Stomach smooth muscle (tissue), 2 donors: ENCODE results near the gene C5orf47.
"Not testable (repeated sequence)": the region's sequence is repeated elsewhere in the genome, so short reads cannot be mapped to it uniquely, and the experiment has no call there.

Experiments used
- H3K27ac ChIP-seq: one replicate; pipeline ENCODE4 v1.7.0; 2013; ENCODE audit warnings: mild to moderate bottlenecking, low read length, inconsistent platforms
- H3K27me3 ChIP-seq, 2 donors: one replicate each; pipeline ENCODE4 v1.7.0; 2013; ENCODE audit warnings: low read length in 2 of 2; ENCODE audit not compliant: insufficient read depth in 2 of 2, control insufficient read depth in 1 of 2
- H3K36me3 ChIP-seq, 2 donors: one replicate each; pipeline ENCODE4 v1.7.0; 2013; ENCODE audit warnings: low read length in 2 of 2; ENCODE audit not compliant: control insufficient read depth in 2 of 2, insufficient read depth in 2 of 2
- H3K4me1 ChIP-seq: one replicate; pipeline ENCODE4 v1.7.0; 2013; ENCODE audit warnings: low read length; ENCODE audit not compliant: control insufficient read depth, insufficient read depth
- H3K4me3 ChIP-seq, 2 donors: one replicate each; pipeline ENCODE4 v1.7.0; 2013; ENCODE audit warnings: low read length in 2 of 2
- H3K9ac ChIP-seq, 2 donors: one replicate each; pipeline ENCODE4 v1.7.0; 2013; ENCODE audit warnings: low read length in 2 of 2, mild to moderate bottlenecking in 1 of 2
- H3K9me3 ChIP-seq, 2 donors: one replicate each; pipeline ENCODE4 v1.7.0; 2013; ENCODE audit warnings: low read length in 2 of 2; ENCODE audit not compliant: control insufficient read depth in 2 of 2
- donor health status: healthy.
- donor health status: Pancreatic carcinoma.

The C5orf47 gene

DNA sequence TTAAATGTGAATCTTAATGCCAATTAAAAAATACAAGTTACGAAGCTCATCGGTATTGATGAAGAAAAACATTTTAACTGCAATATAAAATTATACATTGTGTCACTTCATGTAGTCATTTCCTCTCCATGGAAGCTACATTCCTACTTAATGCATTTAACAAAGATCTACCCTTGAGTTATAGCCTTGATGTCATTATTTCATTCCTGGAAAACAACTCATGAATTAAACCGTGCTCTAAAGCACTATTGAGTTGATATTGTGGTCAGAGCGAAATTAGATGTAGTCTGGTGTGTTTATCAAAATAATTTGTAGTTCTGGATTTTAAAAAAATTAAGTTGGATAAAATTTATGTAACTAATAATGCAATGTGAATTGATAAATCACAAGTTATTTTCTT lies 11.1 kb downstream of the C5orf47 start:
- H3K4me3 ChIP-seq, result no peak overlapping the region
- no peak overlapping the region for H3K27ac ChIP-seq
- no peaks in the 10 kb centered on the region for H3K9me3 ChIP-seq
- H3K4me1 ChIP-seq, result no peaks in the 10 kb centered on the region
- no peak overlapping the region for H3K9ac ChIP-seq
- no peaks in the 10 kb centered on the region for H3K27me3 ChIP-seq
- H3K36me3 ChIP-seq, result no peaks in the 10 kb centered on the region

GRCh38 chr5:174003795-174004194 lies 14.8 kb downstream of the C5orf47 start:
- Histone ChIP-seq H3K27me3 (no peaks in the 10 kb centered on the region), H3K4me3 (no peak overlapping the region), H3K9me3 (no peaks in the 10 kb centered on the region), H3K4me1 (no peaks in the 10 kb centered on the region), H3K36me3 (no peaks in the 10 kb centered on the region), H3K9ac (no peak overlapping the region), H3K27ac (no peak overlapping the region)

DNA sequence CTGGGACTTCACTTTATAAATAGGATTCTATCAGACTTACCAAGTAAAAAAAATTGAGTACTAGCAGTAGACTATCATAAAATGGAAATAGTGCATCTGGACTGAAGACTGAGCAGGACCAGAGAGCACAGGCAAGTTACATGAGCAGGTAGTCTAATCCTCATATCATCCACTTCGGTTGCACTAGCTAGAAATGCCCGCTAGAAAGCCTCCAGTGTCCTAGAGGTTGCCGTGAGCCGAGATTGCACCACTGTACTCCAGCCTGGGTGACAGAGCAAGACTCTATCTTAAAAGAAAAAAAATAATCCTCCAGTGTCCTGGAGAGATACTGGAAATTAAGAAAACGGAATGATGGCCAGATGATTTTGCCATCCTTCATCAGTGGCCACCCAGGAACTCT lies 20.0 kb downstream of the C5orf47 start:
- H3K4me3 ChIP-seq, result no peak overlapping the region
- H3K27me3 ChIP-seq, result no peaks in the 10 kb centered on the region
- H3K27ac ChIP-seq, result no peak overlapping the region
- H3K9ac ChIP-seq, result no peak overlapping the region
- no peaks in the 10 kb centered on the region for H3K36me3 ChIP-seq
- H3K4me1 ChIP-seq, result no peaks in the 10 kb centered on the region
- no peaks in the 10 kb centered on the region for H3K9me3 ChIP-seq

GRCh38 chr5:174010365-174010764 lies 21.4 kb downstream of the C5orf47 start:
- Histone ChIP-seq H3K9ac (no peak overlapping the region), H3K9me3 (no peaks in the 10 kb centered on the region), H3K27me3 (no peaks in the 10 kb centered on the region), H3K4me1 (no peaks in the 10 kb centered on the region), H3K27ac (no peak overlapping the region), H3K36me3 (no peaks in the 10 kb centered on the region), H3K4me3 (no peak overlapping the region)

GRCh38 chr5:174011441-174011840 lies 22.5 kb downstream of the C5orf47 start:
- no peaks in the 10 kb centered on the region for H3K4me1 ChIP-seq
- H3K4me3 ChIP-seq, result no peak overlapping the region
- no peak overlapping the region for H3K9ac ChIP-seq
- H3K27ac ChIP-seq, result no peak overlapping the region
- no peaks in the 10 kb centered on the region for H3K36me3 ChIP-seq
- H3K27me3 ChIP-seq, result no peaks in the 10 kb centered on the region
- H3K9me3 ChIP-seq, result no peaks in the 10 kb centered on the region

DNA sequence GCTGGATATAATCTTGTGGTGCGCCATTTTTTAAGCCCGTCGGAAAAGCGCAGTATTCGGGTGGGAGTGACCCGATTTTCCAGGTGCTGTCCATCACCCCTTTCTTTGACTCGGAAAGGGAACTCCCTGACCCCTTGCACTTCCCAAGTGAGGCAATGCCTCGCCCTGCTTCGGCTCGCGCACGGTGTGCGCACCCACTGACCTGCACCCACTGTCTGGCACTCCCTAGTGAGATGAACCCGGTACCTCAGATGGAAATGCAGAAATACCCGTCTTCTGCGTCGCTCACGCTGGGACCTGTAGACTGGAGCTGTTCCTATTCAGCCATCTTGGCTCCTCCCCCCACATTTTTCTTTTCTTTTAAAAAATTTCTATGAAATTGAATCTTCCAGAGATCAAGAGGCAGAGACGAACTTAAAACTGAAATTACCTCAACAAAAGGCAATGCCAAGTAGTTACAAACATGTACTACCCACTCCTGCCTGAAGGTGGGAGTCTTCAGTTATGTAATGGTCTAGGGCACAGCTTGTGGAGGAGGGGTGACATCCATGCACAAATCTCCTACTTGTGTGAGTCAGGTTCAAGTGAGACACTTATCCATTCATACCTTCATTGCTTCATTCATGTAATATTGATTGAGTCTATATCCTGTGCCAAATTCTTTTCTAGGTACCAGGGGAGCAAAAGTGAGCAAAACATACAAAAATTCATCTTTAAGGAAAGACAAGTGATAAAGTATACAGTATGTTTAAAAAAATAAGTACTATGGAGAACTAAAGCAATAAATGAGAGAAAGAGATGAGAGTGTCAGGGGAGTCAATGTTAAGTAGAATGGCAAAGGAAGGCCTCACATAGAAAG lies 31.3 kb downstream of the C5orf47 start:
- not testable (repeated sequence) for H3K9me3 ChIP-seq, H3K27ac ChIP-seq, H3K4me1 ChIP-seq, H3K27me3 ChIP-seq, H3K36me3 ChIP-seq, H3K9ac ChIP-seq, H3K4me3 ChIP-seq

- no peaks in the 10 kb centered on the region for H3K9me3 ChIP-seq
- H3K36me3 ChIP-seq, result no peaks in the 10 kb centered on the region
- no peak overlapping the region for H3K27ac ChIP-seq
- H3K9ac ChIP-seq, result no peak overlapping the region
- H3K27me3 ChIP-seq, result peaks cover 2 to 3% of the 10 kb centered on the region in 2 donors
- H3K4me1 ChIP-seq, result no peaks in the 10 kb centered on the region
- H3K4me3 ChIP-seq, result no peak overlapping the region
These were observed 31.9 kb downstream of the C5orf47 start for GRCh38 chr5:174020928-174021304.

GRCh38 chr5:174022384-174023095 lies 33.6 kb downstream of the C5orf47 start:
- H3K9ac ChIP-seq, result no peak overlapping the region
- no peaks in the 10 kb centered on the region for H3K9me3 ChIP-seq
- peaks cover 2 to 3% of the 10 kb centered on the region in 2 donors for H3K27me3 ChIP-seq
- H3K4me1 ChIP-seq, result no peaks in the 10 kb centered on the region
- no peaks in the 10 kb centered on the region for H3K36me3 ChIP-seq
- no peak overlapping the region for H3K27ac ChIP-seq
- no peak overlapping the region for H3K4me3 ChIP-seq

- no peak overlapping the region for H3K4me3 ChIP-seq
- no peak overlapping the region for H3K27ac ChIP-seq
- H3K9me3 ChIP-seq, result peaks cover 0 to 7% of the 10 kb centered on the region in 2 donors
These were observed 41.3 kb downstream of the C5orf47 start for GRCh38 chr5:174030286-174030685.

DNA sequence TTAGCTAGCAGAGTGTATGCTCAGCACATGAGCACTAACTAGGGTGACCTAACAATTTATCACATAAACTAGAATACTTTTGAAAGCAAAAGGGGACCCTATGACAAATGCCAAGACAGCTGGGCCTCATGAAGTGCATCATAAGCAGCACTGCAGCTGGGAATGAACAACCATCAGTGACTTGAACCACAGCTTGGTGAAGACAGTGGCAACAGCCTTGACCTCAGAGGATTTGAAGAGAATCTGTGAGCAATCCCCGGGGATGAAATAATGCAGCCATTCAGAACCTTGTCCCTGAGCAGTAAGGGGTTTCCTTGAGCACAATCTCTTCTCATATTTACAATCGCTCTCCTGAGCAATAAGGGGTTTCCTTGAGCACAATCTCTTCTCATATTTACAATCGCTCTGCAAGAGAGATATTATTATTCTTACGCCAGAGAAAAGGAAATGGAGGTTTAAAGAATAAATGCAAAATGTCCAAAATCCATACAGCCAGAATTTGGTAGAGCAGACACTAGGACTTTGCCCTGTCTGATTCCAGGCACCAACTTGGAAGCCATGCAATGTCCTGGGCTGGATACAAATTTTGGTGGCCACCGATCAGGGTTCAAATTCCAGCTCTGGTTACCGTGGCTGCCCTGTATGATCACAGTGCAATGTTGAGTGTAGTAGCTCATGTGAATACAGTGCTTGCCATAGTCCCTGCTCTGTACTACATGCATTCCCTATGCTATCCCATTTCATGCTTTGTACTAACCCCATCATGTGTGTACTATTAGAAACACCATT lies 55.7 kb downstream of the C5orf47 start:
- no peaks in the 10 kb centered on the region for H3K36me3 ChIP-seq
- no peaks in the 10 kb centered on the region for H3K9me3 ChIP-seq
- H3K27me3 ChIP-seq, result no peaks in the 10 kb centered on the region
- H3K27ac ChIP-seq, result no peak overlapping the region
- no peaks in the 10 kb centered on the region for H3K4me1 ChIP-seq
- H3K4me3 ChIP-seq, result no peak overlapping the region
- no peak overlapping the region for H3K9ac ChIP-seq

More at GRCh38 chr5:174030286-174030685, 41.3 kb downstream of the C5orf47 start:
- H3K9ac ChIP-seq, result no peak overlapping the region
- H3K27me3 ChIP-seq, result no peaks in the 10 kb centered on the region
- no peaks in the 10 kb centered on the region for H3K36me3 ChIP-seq
- no peaks in the 10 kb centered on the region for H3K4me1 ChIP-seq
